GM12878 (cell line): Measurements from ENCODE around the gene DQX1. TPM values are rescaled to one million over a fixed set of nuclear protein-coding genes. Genes with fewer than 3 reads are reported as not detected.

Experiments
- ATAC-seq: fragments of 200-7000 bp; cut with Tn5 transposase; 3 replicates; pipeline ENCODE4 v1.9.1; 2020; ENCODE audit warnings: mild to moderate bottlenecking, moderate library complexity
- BruUV-seq: library from RNA; stranded (reverse); fragments of 400-500 nt; replicated peaks from 2 replicates; lab custom pipeline; 2021; lab: Mats Ljungman, UMichigan
- CTCF ChIA-PET: fragments of 300-600 bp; sonication (Branson Sonifier 250); formaldehyde crosslinking; extraction: SDS; loops from one replicate; lab custom pipeline; 2021; ENCODE audit warnings: inconsistent platforms; lab: Yijun Ruan, JAX
- POLR2A ChIA-PET: fragments of 350-600 bp; formaldehyde crosslinking; extraction: SDS; loops from one replicate; lab custom pipeline; 2021; ENCODE audit warnings: inconsistent platforms; lab: Charles Lee
- RAD21 ChIA-PET: fragments of 300-600 bp; sonication (Branson Sonifier 250); formaldehyde crosslinking; loops from one replicate; lab custom pipeline; 2023; ENCODE audit warnings: antibody characterized with exemption; ENCODE audit not compliant: unreplicated experiment; lab: Charles Lee
- SMC1A ChIA-PET: fragments of 300-600 bp; sonication (Branson Sonifier 250); formaldehyde crosslinking; loops from one replicate; lab custom pipeline; 2023; ENCODE audit not compliant: unreplicated experiment, uncharacterized antibody; lab: Charles Lee
- DNase-seq: peaks from one replicate; pipeline ENCODE4 v3.0.0-alpha.2; 2011; ENCODE audit warnings: low read depth, low spot score
- FAIRE-seq: peaks from 3 replicates; lab custom pipeline; 2011; peaks lifted over from hg19 to GRCh38; lab: Jason Lieb, UNC
- H2AFZ ChIP-seq: 2 replicates; pipeline ENCODE4 v1.6.0; 2011; ENCODE audit warnings: low read depth, low read length, control low read depth; ENCODE audit not compliant: control insufficient read depth
- H3K27ac ChIP-seq: 2 replicates; pipeline ENCODE4 v1.5.1; 2011; ENCODE audit warnings: control low read depth; ENCODE audit not compliant: control insufficient read depth, insufficient read depth
- H3K27me3 ChIP-seq, 2 experiments: replicated peaks in 1 of 2; 2 replicates each; pipeline versions ENCODE4 v1.6.0 to v1.6.1; 2011; ENCODE audit warnings: low read length in 1 of 2; ENCODE audit not compliant: control insufficient read depth in 2 of 2, insufficient read depth in 2 of 2
- H3K36me3 ChIP-seq, 2 experiments: 2 replicates each; pipeline ENCODE4 v1.5.1; 2011; ENCODE audit warnings: low read length in 1 of 2; ENCODE audit not compliant: control insufficient read depth in 2 of 2, insufficient read depth in 2 of 2
- H3K4me1 ChIP-seq: 2 replicates; pipeline ENCODE4 v1.6.1; 2011; ENCODE audit warnings: mild to moderate bottlenecking, low read length, moderate library complexity, mixed read lengths; ENCODE audit not compliant: control insufficient read depth, insufficient read depth
- H3K4me2 ChIP-seq: 2 replicates; pipeline ENCODE4 v1.6.0; 2011; ENCODE audit warnings: control low read depth; ENCODE audit not compliant: control insufficient read depth, insufficient read depth
- H3K4me3 ChIP-seq: fragments of 200-600 bp; sonication (generic); 2 replicates; pipeline ENCODE4 v1.5.1; 2016
- H3K79me2 ChIP-seq: 2 replicates; pipeline ENCODE4 v1.6.0; 2011; ENCODE audit warnings: low read length; ENCODE audit not compliant: control insufficient read depth, insufficient read depth
- H3K9ac ChIP-seq: 2 replicates; pipeline ENCODE4 v1.8.0; 2011; ENCODE audit warnings: low read length, control low read depth, mixed read lengths; ENCODE audit not compliant: control insufficient read depth, insufficient read depth
- H3K9me3 ChIP-seq: replicated peaks from 3 replicates; pipeline ENCODE4 v1.5.1; 2011; ENCODE audit warnings: mild to moderate bottlenecking, low read length; ENCODE audit not compliant: control insufficient read depth, insufficient read depth
- H4K20me1 ChIP-seq: 2 replicates; pipeline ENCODE4 v1.6.0; 2011; ENCODE audit not compliant: control insufficient read depth, insufficient read depth
- BCL11A ChIP-seq: IDR thresholded peaks from 2 replicates; pipeline ENCODE4 v1.6.1; 2011; ENCODE audit warnings: low read depth, low read length
- BRCA1 ChIP-seq: IDR thresholded peaks from 2 replicates; pipeline ENCODE4 v1.6.1; 2011; ENCODE audit warnings: low read depth, low read length, improper control_type of control experiment
- GATAD2B ChIP-seq: fragments of 450-650 bp; conservative IDR thresholded peaks from 2 replicates; pipeline ENCODE4 v1.6.1; 2017; ENCODE audit warnings: low read depth, mild to moderate bottlenecking, moderate library complexity
- MXI1 ChIP-seq: fragments of 150-350 bp; IDR thresholded peaks from 2 replicates; pipeline ENCODE4 v1.6.1; 2011; ENCODE audit warnings: low read depth, mild to moderate bottlenecking, inconsistent platforms, low read length, improper control_type of control experiment
- SIN3A ChIP-seq: IDR thresholded peaks from 2 replicates; pipeline ENCODE4 v1.6.1; 2012; ENCODE audit warnings: low read depth, low read length, improper control_type of control experiment
- SPI1 ChIP-seq: IDR thresholded peaks from 2 replicates; pipeline ENCODE4 v1.6.1; 2011; ENCODE audit warnings: low read depth, mild to moderate bottlenecking, low read length, moderate library complexity, borderline replicate concordance; ENCODE audit not compliant: insufficient read depth
- TCF3 ChIP-seq: IDR thresholded peaks from 2 replicates; pipeline ENCODE4 v1.6.1; 2012; ENCODE audit warnings: low read depth, mild to moderate bottlenecking, low read length, borderline replicate concordance; ENCODE audit not compliant: insufficient read depth
- TCF7 ChIP-seq: IDR thresholded peaks from 2 replicates; pipeline ENCODE4 v1.6.1; 2014; ENCODE audit warnings: antibody characterized with exemption, borderline replicate concordance
- ZSCAN29 ChIP-seq: fragments of 450-650 bp; IDR thresholded peaks from 2 replicates; pipeline ENCODE4 v1.6.1; 2017; ENCODE audit warnings: mild to moderate bottlenecking, moderate library complexity
- WGBS: methylation state at CpG from one replicate; pipeline ENCODE4 v1.1.6; 2016; ENCODE audit warnings: low lambda C conversion rate; ENCODE audit not compliant: insufficient replicate concordance, insufficient coverage; ENCODE audit errors: missing lambda C conversion rate; 5-methylcytosine and 5-hydroxymethylcytosine counted together
- in situ Hi-C: fragments of 300-500 bp; cut with MboI; formaldehyde crosslinking; loops from 9 replicates; pipeline ENCODE4 v1.14.3; 2018; ENCODE audit warnings: mixed read lengths
- intact Hi-C: fragments of 100-400 bp; cut with micrococcal nuclease; formaldehyde crosslinking; loops from one replicate; pipeline ENCODE4 v1.14.2; 2022; ENCODE audit not compliant: unreplicated experiment
- polyA plus RNA-seq, 11 experiments: library from polyadenylated mRNA; depleted of rRNA in 4 of 11; unstranded in 6 of 11; stranded (reverse) in 5 of 11; fragments of >200 nt; fragmentation: Nextera tagmentation in 4 of 11; fragmentation: Illumina TruSeq in 1 of 11; extraction: Ambion mirVana in 4 of 11; extraction: Trizol in 1 of 11; gene quantifications; 1 replicate in 1 of 11; 2 replicates in 10 of 11; pipeline versions ENCODE4 v1.2.1 to v1.2.3, GENCODE V29; 2011 to 2016; ENCODE audit warnings: inconsistent platforms in 2 of 11, missing spikeins in 2 of 11, low read depth in 1 of 11
- total RNA-seq, 4 experiments: library from RNA; depleted of rRNA in 3 of 4; stranded (reverse); fragments of >200 nt in 3 of 4; fragmentation: Illumina TruSeq in 1 of 4; extraction: Trizol in 1 of 4; gene quantifications; 2 replicates each; pipeline versions ENCODE4 v1.2.1 to v1.2.3, GENCODE V29; 2013 to 2021
- TF ChIP-seq, protein P1 (sequence below): IDR thresholded peaks from 2 replicates; pipeline ENCODE4 v1.6.1; 2012; ENCODE audit warnings: low read length, inconsistent platforms
- TF ChIP-seq, protein P2 (sequence below): fragments of 450-650 bp; formaldehyde crosslinking; IDR thresholded peaks from 2 replicates; pipeline ENCODE4 v1.5.0; 2022; ENCODE audit warnings: mild to moderate bottlenecking, missing genetic modification characterization
- TF ChIP-seq, protein P3 (sequence below): IDR thresholded peaks from 2 replicates; pipeline ENCODE4 v1.6.1; 2011; ENCODE audit warnings: low read depth, mild to moderate bottlenecking, low read length, moderate library complexity, borderline replicate concordance; ENCODE audit errors: extremely low read depth

DQX1 gene
- total and polyA plus RNA-seq, 10 of the 15 experiments (the other 5 are each of a cell fraction or from before 2014, with no cell fraction given), result 0.34 to 2.1 (median 0.86) TPM

DNA sequence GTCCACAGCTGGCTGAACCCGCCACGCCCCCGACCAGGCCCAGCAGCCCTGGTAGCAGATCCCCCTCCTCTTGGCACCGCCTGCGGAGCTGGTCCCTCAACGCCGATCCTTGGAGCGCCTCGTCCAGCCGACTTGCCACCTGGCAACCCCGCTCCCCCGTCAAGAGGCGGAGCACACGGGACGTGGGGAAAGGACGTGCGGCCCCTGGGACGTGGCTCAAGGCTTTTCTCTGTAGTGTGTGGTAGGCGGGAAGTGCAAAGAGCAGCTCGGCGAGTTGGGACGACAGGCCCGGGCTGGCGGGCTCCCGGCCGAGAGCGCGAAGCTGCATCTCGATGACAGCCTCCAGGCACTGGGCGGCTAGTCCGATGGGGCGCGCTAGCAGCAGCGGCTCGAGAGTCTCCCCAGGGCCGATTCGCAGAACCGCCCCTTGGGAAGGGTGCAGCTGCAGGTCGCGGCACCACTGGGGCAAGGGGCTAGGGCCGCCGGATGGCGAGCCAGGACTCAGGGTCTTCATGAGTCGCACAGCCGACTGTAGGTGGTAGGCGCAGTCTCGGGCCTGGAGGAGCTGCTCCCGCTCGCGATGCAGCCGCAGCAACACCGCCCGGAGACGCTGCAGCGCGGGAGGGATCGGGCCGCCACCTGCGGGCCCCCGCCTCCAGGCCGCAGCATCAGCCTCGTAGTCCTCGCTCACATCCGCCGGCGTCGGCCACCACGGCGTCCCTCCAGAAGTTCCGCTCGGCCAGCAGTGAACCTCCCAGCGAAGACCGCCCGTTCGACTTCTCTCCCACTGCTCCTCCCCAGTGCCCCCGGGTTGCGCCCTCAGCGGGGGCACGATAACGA lies 43.9 kb downstream of the DQX1 start:
- Histone ChIP-seq H3K27ac (peak overlapping the region; percentile 96), H3K4me3 (peak overlapping the region; percentile 97), H2AFZ (peak overlapping the region; percentile 100), H3K36me3 (no peaks in the 10 kb centered on the region), H3K9me3 (no peaks in the 10 kb centered on the region), H3K79me2 (peaks cover 27% of the 10 kb centered on the region), H3K9ac (peak overlapping the region; percentile 91), H4K20me1 (no peaks in the 10 kb centered on the region; the same call in 1 of the 2 replicates), H3K4me2 (peak overlapping the region; percentile 96), H3K27me3 (no peaks in the 10 kb centered on the region; a peak in 1 of 4 replicates), H3K4me1 (peaks cover 13% of the 10 kb centered on the region)
- in situ Hi-C loops, result loop anchor here (10.0 kb wide), 1 partner anchor 103 kb away; no protein-coding TSS in a partner anchor
- DNase-seq (no peak), FAIRE-seq (no peak), ATAC-seq (peak; percentile 76)
- WGBS, result 1% methylated on average over 69 of the region's 80 CpGs
- ChIA-PET CTCF (interaction anchor here (0.5 to 19.4 kb wide), 28 partner anchors 8 to 147 kb away, joined by 3 to 280 read pairs (median 5); partner anchors contain the start of genes AUP1, DQX1, HTRA2 and INO80B), SMC1A (interaction anchor here (1.0 to 5.7 kb wide), 16 partner anchors 9 to 144 kb away, joined by 3 to 128 read pairs (median 6); partner anchors contain the start of genes HTRA2, INO80B, MRPL53 and WBP1), POLR2A (interaction anchor here (0.6 to 3.6 kb wide), 16 partner anchors 8 to 119 kb away, joined by 3 to 44 read pairs (median 5); partner anchors contain the start of genes AUP1, HTRA2, INO80B and MOGS), RAD21 (interaction anchor here (0.6 to 5.9 kb wide), 19 partner anchors 10 to 658 kb away, joined by 3 to 121 read pairs (median 4); partner anchors contain the start of genes AUP1, DQX1, HTRA2 and INO80B)
- intact Hi-C loops, result loop anchor here (1.0 to 2.0 kb wide), 2 partner anchors 21 to 24 kb away; partner anchors contain the start of gene WBP1
- BruUV-seq, result TSS peak; percentile 83
- no peak for TF ChIP-seq ZSCAN29
- TF ChIP-seq, protein P1, sequence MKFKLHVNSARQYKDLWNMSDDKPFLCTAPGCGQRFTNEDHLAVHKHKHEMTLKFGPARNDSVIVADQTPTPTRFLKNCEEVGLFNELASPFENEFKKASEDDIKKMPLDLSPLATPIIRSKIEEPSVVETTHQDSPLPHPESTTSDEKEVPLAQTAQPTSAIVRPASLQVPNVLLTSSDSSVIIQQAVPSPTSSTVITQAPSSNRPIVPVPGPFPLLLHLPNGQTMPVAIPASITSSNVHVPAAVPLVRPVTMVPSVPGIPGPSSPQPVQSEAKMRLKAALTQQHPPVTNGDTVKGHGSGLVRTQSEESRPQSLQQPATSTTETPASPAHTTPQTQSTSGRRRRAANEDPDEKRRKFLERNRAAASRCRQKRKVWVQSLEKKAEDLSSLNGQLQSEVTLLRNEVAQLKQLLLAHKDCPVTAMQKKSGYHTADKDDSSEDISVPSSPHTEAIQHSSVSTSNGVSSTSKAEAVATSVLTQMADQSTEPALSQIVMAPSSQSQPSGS, result no peak
- TF ChIP-seq, protein P2, sequence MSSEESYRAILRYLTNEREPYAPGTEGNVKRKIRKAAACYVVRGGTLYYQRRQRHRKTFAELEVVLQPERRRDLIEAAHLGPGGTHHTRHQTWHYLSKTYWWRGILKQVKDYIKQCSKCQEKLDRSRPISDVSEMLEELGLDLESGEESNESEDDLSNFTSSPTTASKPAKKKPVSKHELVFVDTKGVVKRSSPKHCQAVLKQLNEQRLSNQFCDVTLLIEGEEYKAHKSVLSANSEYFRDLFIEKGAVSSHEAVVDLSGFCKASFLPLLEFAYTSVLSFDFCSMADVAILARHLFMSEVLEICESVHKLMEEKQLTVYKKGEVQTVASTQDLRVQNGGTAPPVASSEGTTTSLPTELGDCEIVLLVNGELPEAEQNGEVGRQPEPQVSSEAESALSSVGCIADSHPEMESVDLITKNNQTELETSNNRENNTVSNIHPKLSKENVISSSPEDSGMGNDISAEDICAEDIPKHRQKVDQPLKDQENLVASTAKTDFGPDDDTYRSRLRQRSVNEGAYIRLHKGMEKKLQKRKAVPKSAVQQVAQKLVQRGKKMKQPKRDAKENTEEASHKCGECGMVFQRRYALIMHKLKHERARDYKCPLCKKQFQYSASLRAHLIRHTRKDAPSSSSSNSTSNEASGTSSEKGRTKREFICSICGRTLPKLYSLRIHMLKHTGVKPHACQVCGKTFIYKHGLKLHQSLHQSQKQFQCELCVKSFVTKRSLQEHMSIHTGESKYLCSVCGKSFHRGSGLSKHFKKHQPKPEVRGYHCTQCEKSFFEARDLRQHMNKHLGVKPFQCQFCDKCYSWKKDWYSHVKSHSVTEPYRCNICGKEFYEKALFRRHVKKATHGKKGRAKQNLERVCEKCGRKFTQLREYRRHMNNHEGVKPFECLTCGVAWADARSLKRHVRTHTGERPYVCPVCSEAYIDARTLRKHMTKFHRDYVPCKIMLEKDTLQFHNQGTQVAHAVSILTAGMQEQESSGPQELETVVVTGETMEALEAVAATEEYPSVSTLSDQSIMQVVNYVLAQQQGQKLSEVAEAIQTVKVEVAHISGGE (CRISPR knock-in tag), result peak; percentile 69; the same call in 1 of the 2 replicates
- no peak for TF ChIP-seq TCF7
- TF ChIP-seq SPI1, result 0 out of 2 replicates have a peak, but pooled peaks have one; percentile 2
- TF ChIP-seq BRCA1, result no peak
- TF ChIP-seq, protein P3, sequence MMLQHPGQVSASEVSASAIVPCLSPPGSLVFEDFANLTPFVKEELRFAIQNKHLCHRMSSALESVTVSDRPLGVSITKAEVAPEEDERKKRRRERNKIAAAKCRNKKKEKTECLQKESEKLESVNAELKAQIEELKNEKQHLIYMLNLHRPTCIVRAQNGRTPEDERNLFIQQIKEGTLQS, result no peak
- 0 out of 2 replicates have a peak, but pooled peaks have one; percentile 7 for TF ChIP-seq BCL11A
- TF ChIP-seq SIN3A, result 0 out of 2 replicates have a peak, but pooled peaks have one; percentile 12
- peak; percentile 68 for TF ChIP-seq GATAD2B
- peak; percentile 8; the same call in 1 of the 2 replicates for TF ChIP-seq MXI1
- no peak for TF ChIP-seq TCF3
